Activated CD4-positive, alpha-beta memory T cell treated with anti-CD3 and anti-CD28 coated beads for 36 hours (primary cell): Measurements from ENCODE around the gene EIF2S2. TPM values are rescaled to one million over a fixed set of nuclear protein-coding genes. Genes with fewer than 3 reads are reported as not detected.
A peak's percentile ranks its signal among the peaks of the same experiment; 100 is the strongest.

Experiments
- CTCF ChIA-PET: fragments of 350-600 bp; sonication (Branson Sonifier 250); formaldehyde crosslinking; loops from one replicate; lab custom pipeline; 2021; ENCODE audit warnings: antibody characterized with exemption, inconsistent platforms; lab: Charles Lee
- POLR2A ChIA-PET: fragments of 350-600 bp; sonication (Branson Sonifier 250); formaldehyde crosslinking; loops from one replicate; lab custom pipeline; 2021; ENCODE audit warnings: antibody characterized with exemption; lab: Charles Lee
- DNase-seq: peaks from one replicate; pipeline ENCODE4 v3.0.0-alpha.2; 2020
- H3K27ac Mint-ChIP-seq: one replicate; pipeline ENCODE4 v1.8.0; 2021; ENCODE audit warnings: mixed read lengths
- H3K27me3 Mint-ChIP-seq: one replicate; pipeline ENCODE4 v1.8.0; 2021; ENCODE audit warnings: mixed read lengths
- H3K36me3 Mint-ChIP-seq: one replicate; pipeline ENCODE4 v1.8.0; 2021; ENCODE audit warnings: mixed read lengths
- H3K4me1 Mint-ChIP-seq: one replicate; pipeline ENCODE4 v1.8.0; 2021; ENCODE audit warnings: low read depth, mixed read lengths
- H3K4me3 Mint-ChIP-seq: one replicate; pipeline ENCODE4 v1.8.0; 2021; ENCODE audit warnings: mild to moderate bottlenecking, mixed read lengths
- H3K9me3 Mint-ChIP-seq: one replicate; pipeline ENCODE4 v1.8.0; 2021; ENCODE audit warnings: mixed read lengths
- intact Hi-C: fragments of 100-400 bp; cut with micrococcal nuclease; formaldehyde crosslinking; loops from one replicate; pipeline ENCODE4 v1.15.1; 2023
- total RNA-seq, 2 experiments: library from RNA; stranded (reverse); gene quantifications; one replicate each; pipeline ENCODE4 v1.2.3, GENCODE V29; 2021

Gene EIF2S2
- total RNA-seq, 2 experiments from 2014 or later, result 151 to 155 TPM

DNA sequence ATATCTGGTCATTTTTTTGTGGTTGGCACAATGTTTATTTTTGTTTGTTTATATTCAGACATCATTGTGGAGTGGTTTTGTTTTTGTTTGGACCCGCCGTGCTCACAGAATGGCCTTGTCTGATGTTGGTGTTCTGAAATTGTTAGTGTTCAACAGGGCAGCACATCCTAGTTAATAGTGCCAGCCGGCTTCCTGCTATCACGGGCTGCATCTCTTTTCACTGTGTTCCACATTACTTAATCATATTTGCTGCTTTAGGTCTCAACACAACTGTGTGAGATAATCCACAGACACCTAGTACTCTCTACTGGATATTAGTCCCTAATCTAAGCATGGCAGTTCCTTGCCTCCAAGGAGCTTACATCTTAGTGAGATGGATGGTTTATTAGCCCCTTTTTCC lies 2.8 kb upstream of the EIF2S2 start:
- H3K9me3 Mint-ChIP-seq, result no peaks in the 10 kb centered on the region

DNA sequence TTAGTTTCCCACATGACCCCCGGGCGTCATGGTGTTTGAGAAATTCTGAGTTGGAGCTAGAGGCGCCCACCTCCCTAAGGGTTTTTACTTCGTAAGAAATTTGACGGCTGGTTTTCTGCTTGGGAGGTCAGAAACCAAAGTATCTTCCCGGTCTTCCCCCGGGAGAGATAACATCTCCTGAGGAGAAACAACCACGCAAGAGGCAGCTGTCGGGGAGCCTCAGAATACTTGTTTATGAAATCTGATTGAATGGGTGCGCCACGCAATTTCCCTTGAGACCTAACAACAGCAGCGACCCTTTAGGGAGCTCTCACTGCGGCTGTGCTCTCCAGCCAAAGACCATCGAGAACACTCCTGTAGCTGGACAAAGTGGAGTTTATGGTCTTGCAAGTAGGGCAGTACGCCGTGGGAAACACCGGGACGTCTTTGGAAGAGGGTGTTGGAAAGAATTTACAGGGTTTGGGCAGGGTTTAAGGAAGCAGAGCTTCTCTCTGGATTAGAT lies 608 bp upstream of the EIF2S2 start:
- POLR2A ChIA-PET, result interaction anchor here (0.5 to 2.6 kb wide), 17 partner anchors 11 to 1217 kb away, joined by 3 to 21 read pairs (median 4); partner anchors contain the start of genes CBFA2T2, CHMP4B, DYNLRB1 and RALY
- no peaks in the 10 kb centered on the region for H3K9me3 Mint-ChIP-seq
- H3K27me3 Mint-ChIP-seq, result no peaks in the 10 kb centered on the region

More for the DNA sequence above, 2.8 kb upstream of the EIF2S2 start:
- H3K27ac Mint-ChIP-seq, result no peak overlapping the region
- H3K27me3 Mint-ChIP-seq, result no peaks in the 10 kb centered on the region
- peaks cover 14% of the 10 kb centered on the region for H3K4me1 Mint-ChIP-seq
- H3K4me3 Mint-ChIP-seq, result no peak overlapping the region
- peaks cover 16% of the 10 kb centered on the region for H3K36me3 Mint-ChIP-seq
- CTCF ChIA-PET, result no interaction called here
- POLR2A ChIA-PET, result no interaction called here
- no peak for DNase-seq
- intact Hi-C loops, result loop anchor here (5.0 to 10.0 kb wide), 2 partner anchors 50 to 428 kb away; partner anchors contain the start of gene E2F1

DNA sequence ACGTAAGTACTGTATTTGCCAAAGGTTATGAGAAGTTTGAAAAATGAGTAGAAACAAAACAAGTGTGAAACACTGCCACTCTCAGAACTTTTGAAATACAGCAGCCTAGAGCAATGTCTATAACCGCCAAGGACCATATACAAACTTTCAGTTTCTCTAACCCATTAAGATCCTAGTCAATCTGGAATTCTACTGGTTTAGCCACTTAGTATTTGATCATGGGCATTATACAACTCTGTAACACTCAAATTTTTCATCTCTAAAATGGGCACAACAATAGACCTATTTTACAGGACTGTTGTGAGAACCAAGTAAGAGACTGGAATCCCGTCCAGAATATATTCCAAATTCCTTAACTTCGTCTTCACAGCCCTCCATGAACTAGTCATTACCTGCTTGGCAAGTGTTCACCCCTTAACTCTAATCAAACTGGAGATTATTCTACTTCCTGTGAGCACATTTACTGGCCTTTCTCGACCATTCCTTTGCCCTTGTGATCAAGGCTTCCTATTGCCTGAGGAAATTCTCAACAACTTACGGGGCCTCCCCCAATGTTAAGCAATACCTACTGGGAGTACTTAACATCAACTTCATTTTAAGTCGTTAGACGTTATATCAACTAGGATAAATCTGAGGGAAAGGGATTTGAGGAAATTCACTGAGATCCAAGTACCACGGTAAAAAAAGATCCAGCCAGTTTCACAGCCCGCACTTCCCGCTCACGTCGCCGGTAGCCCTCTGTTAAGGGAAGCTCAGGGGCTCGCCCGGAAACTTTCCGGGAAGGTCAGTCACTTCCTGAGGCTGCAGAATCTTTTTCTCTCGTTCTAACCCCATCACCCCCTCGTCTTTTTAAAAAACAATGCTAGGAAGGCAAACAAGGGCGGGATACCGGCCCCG lies 1.1 kb downstream of the EIF2S2 start:
- Mint-ChIP-seq H3K36me3 (peaks cover 39% of the 10 kb centered on the region), H3K27me3 (no peaks in the 10 kb centered on the region), H3K9me3 (no peaks in the 10 kb centered on the region), H3K27ac (peak overlapping the region; percentile 98), H3K4me3 (peak overlapping the region; percentile 97), H3K4me1 (peaks cover 49% of the 10 kb centered on the region)
- CTCF ChIA-PET, result interaction anchor here (1.5 kb wide), 1 partner anchor 43 kb away, joined by 3 read pairs; no protein-coding TSS in a partner anchor
- intact Hi-C loops, result loop anchor here (1.0 to 10.0 kb wide), 4 partner anchors 9 to 424 kb away; partner anchors contain the start of genes AHCY and E2F1
- peak; percentile 25 for DNase-seq
- POLR2A ChIA-PET, result interaction anchor here (1.4 to 2.6 kb wide), 4 partner anchors 10 to 447 kb away, joined by 3 to 20 read pairs (median 8); no protein-coding TSS in a partner anchor

More for the DNA sequence above, 608 bp upstream of the EIF2S2 start:
- CTCF ChIA-PET, result interaction anchor here (0.8 to 2.0 kb wide), 8 partner anchors 9 to 301 kb away, joined by 3 to 10 read pairs (median 3); partner anchors contain the start of gene CHMP4B
- Mint-ChIP-seq H3K4me3 (peak overlapping the region; percentile 97), H3K4me1 (peaks cover 35% of the 10 kb centered on the region), H3K36me3 (peaks cover 33% of the 10 kb centered on the region), H3K27ac (peak overlapping the region; percentile 98)
- no peak for DNase-seq
- intact Hi-C loops, result loop anchor here (1.0 to 10.0 kb wide), 4 partner anchors 48 to 425 kb away; partner anchors contain the start of genes CHMP4B, E2F1 and RALY

DNA sequence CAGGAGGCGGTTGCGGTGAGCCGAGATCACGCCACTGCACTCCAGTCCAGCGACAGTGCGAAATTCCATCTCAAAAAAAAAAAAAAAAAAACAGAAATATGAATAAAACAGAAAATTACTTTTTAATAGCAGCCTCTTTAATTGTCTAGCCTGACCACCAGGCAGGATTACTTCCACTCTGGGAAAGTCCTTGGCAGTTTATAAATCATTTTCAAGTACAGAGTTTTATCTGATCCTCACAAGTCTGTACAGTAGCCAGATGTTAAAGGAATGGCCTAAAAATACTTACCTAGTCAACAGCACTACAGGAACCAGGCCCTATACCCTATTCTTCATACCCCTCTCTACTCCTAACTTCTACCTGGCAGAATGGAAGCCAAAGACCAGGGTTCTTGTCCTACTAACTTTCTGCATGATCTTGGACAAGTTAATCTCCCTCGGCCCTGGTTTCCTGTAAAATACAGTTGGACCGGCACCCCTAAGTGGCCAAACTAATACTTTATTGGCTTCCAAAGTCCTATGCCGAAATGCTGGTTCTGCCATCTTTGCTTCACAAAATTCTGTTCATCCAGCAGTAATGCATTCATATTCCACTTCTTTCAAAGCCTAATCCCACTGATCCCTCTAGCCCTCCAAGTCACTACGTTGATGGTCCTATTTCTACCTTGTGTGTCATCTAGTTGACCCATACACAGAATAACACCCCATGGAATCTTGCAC lies 1.9 kb downstream of the EIF2S2 start:
- no peaks in the 10 kb centered on the region for H3K27me3 Mint-ChIP-seq
- DNase-seq, result no peak
- no peaks in the 10 kb centered on the region for H3K9me3 Mint-ChIP-seq
- H3K27ac Mint-ChIP-seq, result peak overlapping the region; percentile 98
- ChIA-PET CTCF (no interaction called here), POLR2A (interaction anchor here (1.1 kb wide), 1 partner anchor 295 kb away, joined by 4 read pairs; no protein-coding TSS in a partner anchor)
- intact Hi-C loops, result loop anchor here (1.0 to 10.0 kb wide), 4 partner anchors 8 to 423 kb away; partner anchors contain the start of genes AHCY and E2F1
- H3K36me3 Mint-ChIP-seq, result peaks cover 47% of the 10 kb centered on the region
- peak overlapping the region; percentile 97 for H3K4me3 Mint-ChIP-seq
- peaks cover 57% of the 10 kb centered on the region for H3K4me1 Mint-ChIP-seq

DNA sequence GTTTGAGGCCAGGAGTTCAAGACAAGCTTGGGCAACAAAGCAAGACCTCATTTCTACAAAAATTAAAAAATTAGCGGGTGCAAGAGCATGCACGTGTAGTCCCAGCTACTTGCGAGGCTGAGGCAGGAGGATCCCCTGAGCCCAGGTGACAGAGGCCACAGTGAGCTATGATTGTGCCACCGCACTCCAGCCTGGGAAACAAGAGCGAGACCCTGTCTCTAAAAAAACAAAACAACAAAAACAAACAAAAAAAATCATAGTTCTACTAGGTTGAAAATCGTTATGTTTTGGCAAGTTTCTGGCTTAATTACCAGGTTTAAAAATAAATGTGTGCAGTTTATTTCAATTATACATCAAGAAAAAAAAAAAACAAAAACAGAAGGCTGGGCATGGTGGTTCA lies 2.6 kb downstream of the EIF2S2 start:
- peak overlapping the region; percentile 49 for H3K4me3 Mint-ChIP-seq
- H3K4me1 Mint-ChIP-seq, result peaks cover 64% of the 10 kb centered on the region
- DNase-seq, result no peak
- peak overlapping the region; percentile 76 for H3K27ac Mint-ChIP-seq
- CTCF ChIA-PET, result interaction anchor here (0.6 to 1.3 kb wide), 2 partner anchors 195 to 705 kb away, joined by 3 to 4 read pairs; no protein-coding TSS in a partner anchor
- intact Hi-C loops, result no loop called here
- POLR2A ChIA-PET, result interaction anchor here (1.0 to 1.5 kb wide), 3 partner anchors 12 to 294 kb away, joined by 3 to 4 read pairs (median 4); no protein-coding TSS in a partner anchor
- peaks cover 54% of the 10 kb centered on the region for H3K36me3 Mint-ChIP-seq
- H3K27me3 Mint-ChIP-seq, result no peaks in the 10 kb centered on the region
- no peaks in the 10 kb centered on the region for H3K9me3 Mint-ChIP-seq

DNA sequence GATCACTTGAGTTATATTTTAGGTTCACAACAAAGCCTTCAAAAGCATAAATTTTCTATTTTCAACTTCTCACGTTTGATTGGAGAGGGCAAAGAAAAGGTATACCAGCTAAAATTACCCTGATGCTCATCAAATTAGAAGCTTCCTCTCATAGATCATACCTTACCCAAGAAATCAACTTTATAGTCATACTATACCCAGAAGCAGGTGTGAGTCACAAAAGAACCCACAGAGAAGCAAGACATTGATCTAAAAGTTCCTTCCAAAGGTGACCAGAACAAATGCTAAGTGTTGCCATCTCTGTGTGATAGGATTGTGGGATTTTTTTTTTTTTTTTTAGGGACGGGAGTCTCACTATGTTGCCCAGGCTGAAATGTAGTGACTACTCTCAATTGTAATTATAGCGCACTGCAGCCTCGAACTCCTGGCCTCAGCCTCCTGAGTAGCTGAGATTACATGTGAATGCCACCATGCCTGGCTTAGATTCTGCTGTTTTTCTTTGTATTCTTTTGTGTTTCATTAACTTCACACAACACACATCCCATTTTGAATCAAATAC lies 3.3 kb downstream of the EIF2S2 start:
- intact Hi-C loops, result no loop called here
- Mint-ChIP-seq H3K36me3 (peaks cover 62% of the 10 kb centered on the region), H3K27me3 (no peaks in the 10 kb centered on the region), H3K4me1 (peaks cover 72% of the 10 kb centered on the region), H3K9me3 (no peaks in the 10 kb centered on the region), H3K27ac (peak overlapping the region; percentile 76), H3K4me3 (peak overlapping the region; percentile 49)
- no peak for DNase-seq
- CTCF ChIA-PET, result interaction anchor here (0.6 to 1.3 kb wide), 5 partner anchors 16 to 1635 kb away, joined by 3 to 4 read pairs (median 3); no protein-coding TSS in a partner anchor
- POLR2A ChIA-PET, result interaction anchor here (1.0 to 1.5 kb wide), 4 partner anchors 11 to 293 kb away, joined by 3 to 5 read pairs (median 4); no protein-coding TSS in a partner anchor

DNA sequence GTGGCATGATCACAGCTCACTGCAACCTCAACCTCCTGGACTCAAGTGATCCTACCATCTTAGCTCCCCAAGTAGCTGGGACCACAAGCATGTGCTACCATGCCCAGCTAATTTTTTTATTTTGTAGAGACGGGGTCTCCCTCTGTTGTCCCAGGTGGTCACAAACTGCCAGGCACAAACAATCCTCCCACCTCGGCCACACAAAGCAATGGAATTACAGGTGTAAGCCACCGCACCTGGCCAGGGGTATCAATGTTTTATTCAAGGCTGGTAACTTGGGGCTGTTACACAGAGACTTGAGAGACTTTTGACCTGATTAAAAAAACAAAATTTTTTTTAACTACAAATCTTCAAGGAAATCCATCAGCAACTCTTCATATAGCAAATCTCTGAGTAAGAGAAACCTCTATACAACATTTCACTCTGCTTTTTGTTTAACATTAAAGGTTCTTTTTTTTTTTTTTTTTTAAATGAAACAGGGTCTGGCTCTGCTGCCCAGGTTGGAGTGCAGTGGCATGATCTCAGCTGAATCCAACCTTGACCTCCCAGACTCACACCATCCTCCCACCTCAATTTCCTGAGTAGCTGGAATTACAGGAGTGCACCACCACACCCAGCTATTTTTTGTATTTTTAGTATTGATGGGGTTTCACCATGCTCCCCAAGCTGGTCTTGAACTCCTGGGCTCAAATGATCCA lies 5.9 kb downstream of the EIF2S2 start:
- POLR2A ChIA-PET, result no interaction called here
- H3K4me3 Mint-ChIP-seq, result no peak overlapping the region
- H3K27ac Mint-ChIP-seq, result peak overlapping the region; percentile 74
- CTCF ChIA-PET, result no interaction called here
- H3K9me3 Mint-ChIP-seq, result no peaks in the 10 kb centered on the region
- no peak for DNase-seq
- intact Hi-C loops, result no loop called here
- H3K36me3 Mint-ChIP-seq, result peaks cover 78% of the 10 kb centered on the region
- peaks cover 91% of the 10 kb centered on the region for H3K4me1 Mint-ChIP-seq
- H3K27me3 Mint-ChIP-seq, result no peaks in the 10 kb centered on the region

DNA sequence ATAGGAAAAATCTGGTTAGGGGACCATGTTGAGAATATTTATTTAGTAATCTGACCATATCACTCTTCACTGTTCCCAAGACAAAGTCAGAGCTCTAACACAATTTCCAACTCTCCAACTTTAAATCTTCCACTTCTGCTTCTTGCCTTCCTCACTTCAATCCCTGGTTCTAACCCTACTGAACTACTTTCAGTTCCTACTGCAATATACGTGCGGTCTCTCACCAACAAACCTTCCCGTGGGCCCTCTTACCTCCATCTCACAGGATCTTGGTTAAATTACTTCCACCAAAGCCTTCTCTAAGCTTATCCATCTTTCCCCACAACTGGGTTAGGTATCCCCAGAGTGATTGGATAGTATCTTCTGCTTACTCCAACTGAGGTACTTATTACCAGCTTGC lies 8.0 kb downstream of the EIF2S2 start:
- H3K27ac Mint-ChIP-seq, result peak overlapping the region; percentile 49
- peaks cover 73% of the 10 kb centered on the region for H3K36me3 Mint-ChIP-seq
- CTCF ChIA-PET, result interaction anchor here (1.4 kb wide), 1 partner anchor 35 kb away, joined by 5 read pairs; no protein-coding TSS in a partner anchor
- peaks cover 79% of the 10 kb centered on the region for H3K4me1 Mint-ChIP-seq
- H3K4me3 Mint-ChIP-seq, result no peak overlapping the region
- intact Hi-C loops, result no loop called here
- POLR2A ChIA-PET, result interaction anchor here (0.6 to 0.7 kb wide), 2 partner anchors 434 to 1134 kb away, joined by 3 read pairs; no protein-coding TSS in a partner anchor
- no peak for DNase-seq
- no peaks in the 10 kb centered on the region for H3K27me3 Mint-ChIP-seq
- no peaks in the 10 kb centered on the region for H3K9me3 Mint-ChIP-seq

DNA sequence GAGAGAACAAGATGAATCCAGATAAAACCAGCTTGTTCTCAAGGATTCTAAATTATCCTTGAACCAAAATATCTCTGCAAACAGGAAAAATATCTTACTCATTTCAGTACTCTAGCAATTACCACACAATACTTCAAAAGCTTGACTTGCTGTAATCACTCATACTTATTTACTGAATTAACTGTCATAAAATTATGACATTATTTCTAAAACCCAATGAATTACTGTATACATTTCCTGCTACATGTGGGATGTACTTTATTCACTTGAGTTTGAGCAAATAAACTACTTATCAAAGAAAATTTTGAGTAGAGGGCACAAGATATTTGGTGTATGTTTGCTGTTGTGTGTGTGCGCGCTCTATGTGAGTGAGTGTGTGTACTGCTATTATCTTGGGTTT lies 9.7 kb downstream of the EIF2S2 start:
- H3K9me3 Mint-ChIP-seq, result no peaks in the 10 kb centered on the region
- no peaks in the 10 kb centered on the region for H3K27me3 Mint-ChIP-seq
- H3K4me3 Mint-ChIP-seq, result no peak overlapping the region
- POLR2A ChIA-PET, result interaction anchor here (4.4 kb wide), 1 partner anchor 10 kb away, joined by 20 read pairs; the partner anchor contains the start of gene EIF2S2
- no peak for DNase-seq
- intact Hi-C loops, result loop anchor here (1.0 kb wide), 1 partner anchor 8 kb away; no protein-coding TSS in a partner anchor
- CTCF ChIA-PET, result no interaction called here
- peak overlapping the region; percentile 78 for H3K27ac Mint-ChIP-seq
- peaks cover 68% of the 10 kb centered on the region for H3K36me3 Mint-ChIP-seq
- peaks cover 62% of the 10 kb centered on the region for H3K4me1 Mint-ChIP-seq

DNA sequence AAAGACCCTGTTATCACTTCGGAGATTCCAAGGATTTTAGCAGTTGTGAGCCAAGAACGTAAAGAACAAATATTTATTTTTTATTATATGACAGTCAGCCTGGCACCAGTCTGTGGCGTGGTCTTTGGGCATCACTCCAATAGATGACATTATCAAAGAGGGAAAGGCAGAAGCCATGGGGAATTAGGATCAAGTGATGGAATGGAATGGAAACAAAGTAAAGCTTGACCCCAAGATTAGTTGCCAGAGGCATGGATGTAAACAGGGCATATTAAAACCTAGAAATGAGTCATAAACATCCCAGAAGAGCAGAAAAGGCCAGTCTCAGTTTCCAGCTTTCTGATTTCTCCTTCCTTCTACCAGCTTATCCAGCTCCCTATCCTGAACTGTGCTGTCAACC lies 11.5 kb downstream of the EIF2S2 start:
- no peaks in the 10 kb centered on the region for H3K9me3 Mint-ChIP-seq
- POLR2A ChIA-PET, result interaction anchor here (1.6 to 4.4 kb wide), 2 partner anchors 11 kb away, joined by 3 to 20 read pairs; partner anchors contain the start of gene EIF2S2
- H3K36me3 Mint-ChIP-seq, result peaks cover 78% of the 10 kb centered on the region

More for the DNA sequence above, 11.5 kb downstream of the EIF2S2 start:
- intact Hi-C loops, result no loop called here
- H3K4me3 Mint-ChIP-seq, result no peak overlapping the region
- H3K27me3 Mint-ChIP-seq, result no peaks in the 10 kb centered on the region
- CTCF ChIA-PET, result interaction anchor here (0.5 to 0.9 kb wide), 2 partner anchors 31 to 287 kb away, joined by 3 to 5 read pairs; no protein-coding TSS in a partner anchor
- H3K4me1 Mint-ChIP-seq, result peaks cover 48% of the 10 kb centered on the region
- H3K27ac Mint-ChIP-seq, result peak overlapping the region; percentile 77
- DNase-seq, result no peak
